Astrocyte of the cerebellum (primary cell): ENCODE measurements around the gene NEK11.

ENCODE experiments used
- DNase-seq: peaks from one replicate; pipeline ENCODE4 v3.0.0-alpha.2; 2011; ENCODE audit warnings: low read depth
- H3K4me3 ChIP-seq: 2 replicates; pipeline ENCODE4 v1.5.1; 2011; ENCODE audit warnings: mild to moderate bottlenecking, low read depth, low read length, moderate library complexity
- CTCF ChIP-seq: IDR thresholded peaks from 2 replicates; pipeline ENCODE4 v1.5.1; 2012; ENCODE audit warnings: low read length, low read depth, moderate library complexity, mild to moderate bottlenecking; ENCODE audit errors: missing control alignments
- in situ Hi-C: cut with HindIII; loops from 2 replicates; pipeline ENCODE4 v1.10.0; 2017; ENCODE audit warnings: low sequenced_read_pairs

NEK11 gene

GRCh38 chr3:131306242-131306641 is 279.6 kb downstream of the NEK11 start:
- H3K4me3 ChIP-seq = no peak overlapping the region
- no peak for DNase-seq
- in situ Hi-C loops = no loop called here
- TF ChIP-seq CTCF = no peak

GRCh38 chr3:131314318-131314717 is 287.6 kb downstream of the NEK11 start:
- DNase-seq = no peak
- TF ChIP-seq CTCF = no peak
- H3K4me3 ChIP-seq = no peak overlapping the region
- in situ Hi-C loops = no loop called here

GRCh38 chr3:131315162-131315561 is 288.5 kb downstream of the NEK11 start:
- no peak for TF ChIP-seq CTCF
- no peak overlapping the region for H3K4me3 ChIP-seq
- in situ Hi-C loops = no loop called here
- DNase-seq = no peak

- no peak overlapping the region for H3K4me3 ChIP-seq
- in situ Hi-C loops = no loop called here
- no peak for DNase-seq
- no peak for TF ChIP-seq CTCF
These were observed 291.0 kb downstream of the NEK11 start for GRCh38 chr3:131317667-131318066.

GRCh38 chr3:131323014-131323413 is 296.3 kb downstream of the NEK11 start:
- H3K4me3 ChIP-seq = no peak overlapping the region
- DNase-seq = no peak
- TF ChIP-seq CTCF = no peak
- in situ Hi-C loops = no loop called here

- in situ Hi-C loops = no loop called here
- DNase-seq = no peak
- no peak overlapping the region for H3K4me3 ChIP-seq
- no peak for TF ChIP-seq CTCF
These were observed 297.1 kb downstream of the NEK11 start for GRCh38 chr3:131323792-131324191.

GRCh38 chr3:131324923-131325322 is 298.2 kb downstream of the NEK11 start:
- DNase-seq = no peak
- in situ Hi-C loops = no loop called here
- no peak for TF ChIP-seq CTCF
- H3K4me3 ChIP-seq = no peak overlapping the region
